HEK293T (cell line): Measurements from ENCODE around the gene BASP1.

Experiments
- CTCF ChIA-PET: fragments of 350-600 bp; formaldehyde crosslinking; extraction: SDS; loops from one replicate; lab custom pipeline; 2021; ENCODE audit warnings: antibody characterized with exemption, inconsistent platforms; lab: Yijun Ruan, JAX
- POLR2A ChIA-PET: fragments of 350-600 bp; formaldehyde crosslinking; extraction: SDS; loops from one replicate; lab custom pipeline; 2020; ENCODE audit warnings: antibody characterized with exemption, inconsistent platforms; lab: Yijun Ruan, JAX
- DNase-seq: peaks from one replicate; pipeline ENCODE4 v3.0.0; 2012; ENCODE audit warnings: mixed read lengths; ENCODE audit errors: extremely low spot score
- ARNT ChIP-seq: fragments of 450-650 bp; IDR thresholded peaks from 2 replicates; pipeline ENCODE4 v1.6.1; 2017; ENCODE audit warnings: mild to moderate bottlenecking
- BHLHE40 ChIP-seq: fragments of 450-650 bp; IDR thresholded peaks from 2 replicates; pipeline ENCODE4 v1.6.1; 2016; ENCODE audit warnings: mild to moderate bottlenecking, moderate library complexity, borderline replicate concordance
- CTBP1 ChIP-seq: fragments of 450-650 bp; IDR thresholded peaks from 2 replicates; pipeline ENCODE4 v1.6.1; 2016; ENCODE audit warnings: borderline replicate concordance
- ELF4 ChIP-seq: fragments of 450-650 bp; IDR thresholded peaks from 2 replicates; pipeline ENCODE4 v1.6.1; 2017; ENCODE audit warnings: antibody characterized with exemption
- FOXA1 ChIP-seq: fragments of 450-650 bp; IDR thresholded peaks from 2 replicates; pipeline ENCODE4 v1.6.1; 2016; ENCODE audit warnings: mild to moderate bottlenecking
- FOXK2 ChIP-seq: fragments of 450-650 bp; IDR thresholded peaks from 2 replicates; pipeline ENCODE4 v1.6.1; 2016; ENCODE audit warnings: mild to moderate bottlenecking
- FOXM1 ChIP-seq: fragments of 450-650 bp; IDR thresholded peaks from 2 replicates; pipeline ENCODE4 v1.6.1; 2017; ENCODE audit warnings: mild to moderate bottlenecking, borderline replicate concordance
- HDGF ChIP-seq: fragments of 450-650 bp; IDR thresholded peaks from 2 replicates; pipeline ENCODE4 v1.6.1; 2017; ENCODE audit warnings: antibody characterized with exemption, borderline replicate concordance
- L3MBTL2 ChIP-seq: fragments of 450-650 bp; conservative IDR thresholded peaks from 2 replicates; pipeline ENCODE4 v1.6.1; 2016; ENCODE audit warnings: mild to moderate bottlenecking
- LEF1 ChIP-seq: fragments of 450-650 bp; IDR thresholded peaks from 2 replicates; pipeline ENCODE4 v1.6.1; 2017; ENCODE audit warnings: mild to moderate bottlenecking, borderline replicate concordance
- NFRKB ChIP-seq: fragments of 450-650 bp; IDR thresholded peaks from 2 replicates; pipeline ENCODE4 v1.6.1; 2016; ENCODE audit warnings: mild to moderate bottlenecking, moderate library complexity
- SP1 ChIP-seq: fragments of 450-650 bp; IDR thresholded peaks from 2 replicates; pipeline ENCODE4 v1.6.1; 2017
- SUZ12 ChIP-seq: fragments of 450-650 bp; IDR thresholded peaks from 2 replicates; pipeline ENCODE4 v1.6.1; 2016; ENCODE audit warnings: mild to moderate bottlenecking
- TARDBP ChIP-seq: fragments of 450-650 bp; IDR thresholded peaks from 2 replicates; pipeline ENCODE4 v1.6.1; 2016
- ZNF384 ChIP-seq: fragments of 450-650 bp; IDR thresholded peaks from 2 replicates; pipeline ENCODE4 v1.6.1; 2016
- TF ChIP-seq, protein P1 (sequence below): fragments of 450-650 bp; IDR thresholded peaks from 2 replicates; pipeline ENCODE4 v1.6.1; 2016

BASP1 gene

DNA sequence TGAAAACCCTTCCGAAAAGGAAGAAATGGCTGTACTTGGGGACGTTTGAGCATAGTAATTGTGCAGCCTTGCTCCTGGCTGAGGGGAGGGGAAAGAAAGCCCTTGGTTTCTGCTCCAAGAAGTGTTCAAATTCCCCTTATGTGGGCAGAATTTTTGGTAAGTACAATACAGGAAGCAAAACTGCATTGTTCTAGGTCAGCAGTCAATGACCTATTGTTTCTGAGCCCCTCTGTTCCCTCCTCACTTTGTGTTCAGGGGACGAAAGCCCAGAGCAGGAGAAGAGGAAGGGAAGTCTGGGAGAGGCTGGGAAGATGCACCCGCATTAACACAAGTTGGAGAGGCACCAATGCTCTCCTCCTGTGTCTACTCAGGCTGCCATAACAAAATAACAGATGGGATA, 11.9 kb downstream of the BASP1 start:
- TF ChIP-seq HDGF (no peak), L3MBTL2 (no peak), FOXM1 (no peak), CTBP1 (no peak), ARNT (no peak), FOXK2 (no peak)
- ChIA-PET POLR2A (no interaction called here), CTCF (interaction anchor here (1.8 kb wide), 1 partner anchor 13 kb away, joined by 5 read pairs; no protein-coding TSS in a partner anchor)
- DNase-seq, result no peak

DNA sequence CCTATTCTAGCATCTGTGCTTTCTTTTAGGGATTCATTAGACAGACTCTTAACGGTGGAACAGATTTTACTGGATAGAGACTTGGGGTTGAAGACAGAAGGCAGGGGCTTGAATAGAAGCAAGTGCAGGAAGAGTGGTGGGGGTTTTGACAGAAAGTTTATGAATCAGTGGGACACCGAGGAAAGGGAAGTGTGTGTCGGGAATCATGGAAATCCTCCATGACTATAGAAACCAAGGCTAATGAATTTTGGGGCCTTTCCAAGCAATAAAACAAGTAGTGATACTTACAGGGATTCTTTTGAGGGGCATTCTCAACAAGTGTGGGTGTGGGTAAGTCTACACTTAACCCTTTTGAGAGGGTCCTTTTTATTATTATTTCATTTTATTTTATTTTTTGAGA, 12.8 kb downstream of the BASP1 start:
- ChIA-PET POLR2A (no interaction called here), CTCF (no interaction called here)
- no peak for DNase-seq
- TF ChIP-seq FOXM1, result no peak
- TF ChIP-seq FOXK2, result no peak
- no peak for TF ChIP-seq ZNF384
- TF ChIP-seq ARNT, result no peak
- no peak for TF ChIP-seq CTBP1
- TF ChIP-seq SP1, result no peak
- TF ChIP-seq ELF4, result no peak
- TF ChIP-seq LEF1, result no peak
- TF ChIP-seq, protein P1, sequence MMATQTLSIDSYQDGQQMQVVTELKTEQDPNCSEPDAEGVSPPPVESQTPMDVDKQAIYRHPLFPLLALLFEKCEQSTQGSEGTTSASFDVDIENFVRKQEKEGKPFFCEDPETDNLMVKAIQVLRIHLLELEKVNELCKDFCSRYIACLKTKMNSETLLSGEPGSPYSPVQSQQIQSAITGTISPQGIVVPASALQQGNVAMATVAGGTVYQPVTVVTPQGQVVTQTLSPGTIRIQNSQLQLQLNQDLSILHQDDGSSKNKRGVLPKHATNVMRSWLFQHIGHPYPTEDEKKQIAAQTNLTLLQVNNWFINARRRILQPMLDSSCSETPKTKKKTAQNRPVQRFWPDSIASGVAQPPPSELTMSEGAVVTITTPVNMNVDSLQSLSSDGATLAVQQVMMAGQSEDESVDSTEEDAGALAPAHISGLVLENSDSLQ, result no peak
- TF ChIP-seq L3MBTL2, result no peak
- no peak for TF ChIP-seq NFRKB
- no peak for TF ChIP-seq SUZ12
- no peak for TF ChIP-seq FOXA1
- TF ChIP-seq BHLHE40, result no peak
- no peak for TF ChIP-seq HDGF
- TF ChIP-seq TARDBP, result no peak

- no peak for DNase-seq
- TF ChIP-seq FOXK2, result no peak
- no peak for TF ChIP-seq HDGF
- TF ChIP-seq NFRKB, result no peak
- TF ChIP-seq TARDBP, result no peak
- no peak for TF ChIP-seq SP1
- no peak for TF ChIP-seq LEF1
- no peak for TF ChIP-seq L3MBTL2
- TF ChIP-seq ARNT, result no peak
- no peak for TF ChIP-seq ELF4
- no peak for TF ChIP-seq ZNF384
- TF ChIP-seq, protein P1, result no peak
- TF ChIP-seq FOXM1, result no peak
- no peak for TF ChIP-seq CTBP1
- no peak for TF ChIP-seq FOXA1
- TF ChIP-seq BHLHE40, result no peak
- CTCF ChIA-PET, result interaction anchor here (0.7 kb wide), 1 partner anchor 134 kb away, joined by 3 read pairs; no protein-coding TSS in a partner anchor
- POLR2A ChIA-PET, result no interaction called here
These were observed 13.5 kb downstream of the BASP1 start for GRCh38 chr5:17230808-17231525.

DNA sequence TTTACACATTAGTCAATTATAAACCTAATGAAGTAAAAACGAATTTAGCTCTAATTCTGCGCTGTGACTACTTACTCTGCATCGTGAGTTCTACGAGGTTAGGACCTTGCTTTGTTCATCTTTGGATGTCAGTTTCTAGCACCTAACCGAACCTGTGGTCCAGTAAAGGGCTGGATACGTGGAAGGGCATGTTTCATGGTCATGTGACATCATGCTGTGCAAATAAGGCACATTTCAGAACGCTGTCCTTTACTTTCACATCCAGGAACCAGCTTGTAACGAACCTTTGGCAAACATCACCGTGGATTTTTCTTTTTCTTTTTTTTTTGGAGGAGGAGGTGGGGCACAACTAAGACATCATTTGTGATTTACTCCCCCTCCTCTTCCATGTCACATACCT, 15.0 kb downstream of the BASP1 start:
- ChIA-PET POLR2A (no interaction called here), CTCF (interaction anchor here (0.6 to 1.5 kb wide), 2 partner anchors 16 to 19 kb away, joined by 3 to 5 read pairs; no protein-coding TSS in a partner anchor)
- TF ChIP-seq, protein P1, result no peak
- no peak for DNase-seq

- ChIA-PET POLR2A (no interaction called here), CTCF (interaction anchor here (1.5 kb wide), 1 partner anchor 17 kb away, joined by 5 read pairs; no protein-coding TSS in a partner anchor)
- no peak for DNase-seq
- TF ChIP-seq L3MBTL2, result no peak
These were observed 16.1 kb downstream of the BASP1 start for GRCh38 chr5:17233488-17233887.

- TF ChIP-seq SUZ12, result no peak
- TF ChIP-seq FOXA1, result no peak
- TF ChIP-seq NFRKB, result no peak
- TF ChIP-seq TARDBP, result no peak
- no peak for TF ChIP-seq SP1
- TF ChIP-seq, protein P1, result no peak
- no peak for TF ChIP-seq BHLHE40
- TF ChIP-seq LEF1, result no peak
- TF ChIP-seq L3MBTL2, result no peak
- TF ChIP-seq FOXM1, result no peak
- TF ChIP-seq ARNT, result no peak
- TF ChIP-seq CTBP1, result no peak
- TF ChIP-seq ZNF384, result no peak
- no peak for TF ChIP-seq FOXK2
- no peak for TF ChIP-seq ELF4
- no peak for TF ChIP-seq HDGF
- DNase-seq, result no peak
- ChIA-PET CTCF (no interaction called here), POLR2A (no interaction called here)
These were observed 16.9 kb downstream of the BASP1 start for GRCh38 chr5:17234374-17234773.
